Natural killer cell treated with Interleukin-12 subunit alpha and Interleukin-12 subunit beta and Interleukin-15 and Interleukin-18, amount 100 ng/mL, for 72 hours (primary cell): ENCODE data around the gene TNFSF8. TPM values are rescaled to one million over a fixed set of nuclear protein-coding genes. Genes with fewer than 3 reads are reported as not detected.

Source experiments
- ATAC-seq, 2 donors: fragments of 150-1000 bp; cut with Tn5 transposase in 1 of 2; sonication (Bioruptor Pico), chemical (Tn5 transposase) in 1 of 2; 2 replicates each; pipeline ENCODE4 v1.10.0; 2021
- DNase-seq: peaks from one replicate; pipeline ENCODE4 v3.0.0; 2022; ENCODE audit warnings: low spot score
- H3K27ac Mint-ChIP-seq, 2 donors: 1 replicate in 1 of 2; 2 replicates in 1 of 2; pipeline ENCODE4 v1.8.0; 2022; ENCODE audit warnings: mixed read lengths in 2 of 2, mild to moderate bottlenecking in 1 of 2, moderate library complexity in 1 of 2
- H3K27me3 Mint-ChIP-seq, 2 donors: 1 replicate in 1 of 2; 2 replicates in 1 of 2; pipeline ENCODE4 v1.8.0; 2022; ENCODE audit warnings: mixed read lengths in 2 of 2
- H3K36me3 Mint-ChIP-seq: one replicate; pipeline ENCODE4 v1.8.0; 2022; ENCODE audit warnings: mixed read lengths
- H3K4me1 Mint-ChIP-seq, 2 donors: 1 replicate in 1 of 2; 2 replicates in 1 of 2; pipeline ENCODE4 v1.8.0; 2022; ENCODE audit warnings: low read depth in 2 of 2, mixed read lengths in 2 of 2, mild to moderate bottlenecking in 1 of 2
- H3K4me3 Mint-ChIP-seq: one replicate; pipeline ENCODE4 v1.8.0; 2022; ENCODE audit warnings: mixed read lengths
- H3K9me3 Mint-ChIP-seq: 2 replicates; pipeline ENCODE4 v1.8.0; 2022; ENCODE audit warnings: mixed read lengths
- total RNA-seq, 2 donors: library from RNA; stranded (reverse); gene quantifications; one replicate each; pipeline ENCODE4 v1.2.3, GENCODE V29; 2022

Gene TNFSF8
- total RNA-seq, 2 donors from 2014 or later = 1.3 to 1.9 TPM

- H3K4me3 Mint-ChIP-seq = peak overlapping the region; percentile 68
- peaks cover 0 to 3% of the 10 kb centered on the region in 2 donors for H3K27me3 Mint-ChIP-seq
- ATAC-seq (no peak), DNase-seq (no peak)
- peaks cover 3% of the 10 kb centered on the region for H3K9me3 Mint-ChIP-seq
- H3K4me1 Mint-ChIP-seq = peaks cover 45 to 56% of the 10 kb centered on the region in 2 donors
- peak overlapping the region in 1 of 2 donors; percentile 85 for H3K27ac Mint-ChIP-seq
- peaks cover 22% of the 10 kb centered on the region for H3K36me3 Mint-ChIP-seq
Observed at GRCh38 chr9:114894206-114894605, 36.2 kb downstream of the TNFSF8 start.

GRCh38 chr9:114893221-114894010 lies 37.0 kb downstream of the TNFSF8 start:
- Mint-ChIP-seq H3K27me3 (peaks cover 0 to 3% of the 10 kb centered on the region in 2 donors), H3K4me3 (peak overlapping the region; percentile 68), H3K9me3 (peaks cover 3% of the 10 kb centered on the region), H3K27ac (peak overlapping the region in 1 of 2 donors; percentile 85), H3K4me1 (peaks cover 50 to 61% of the 10 kb centered on the region in 2 donors), H3K36me3 (peaks cover 22% of the 10 kb centered on the region)
- ATAC-seq = peak; percentile 44 to 48
- DNase-seq = no peak

- DNase-seq = no peak
Observed at GRCh38 chr9:114889802-114890224, 40.6 kb downstream of the TNFSF8 start.

GRCh38 chr9:114888607-114889006 lies 41.8 kb downstream of the TNFSF8 start:
- H3K9me3 Mint-ChIP-seq = no peaks in the 10 kb centered on the region
- peaks cover 27% of the 10 kb centered on the region for H3K36me3 Mint-ChIP-seq
- H3K27ac Mint-ChIP-seq = no peak overlapping the region
- peaks cover 0 to 2% of the 10 kb centered on the region in 2 donors for H3K27me3 Mint-ChIP-seq
- no peak overlapping the region for H3K4me3 Mint-ChIP-seq
- H3K4me1 Mint-ChIP-seq = peaks cover 27 to 41% of the 10 kb centered on the region in 2 donors
- no peak for ATAC-seq
- DNase-seq = no peak

More at GRCh38 chr9:114889802-114890224, 40.6 kb downstream of the TNFSF8 start:
- Mint-ChIP-seq H3K36me3 (peaks cover 27% of the 10 kb centered on the region), H3K27me3 (peaks cover 0 to 4% of the 10 kb centered on the region in 2 donors), H3K27ac (peak overlapping the region; percentile 53 to 61), H3K4me3 (peak overlapping the region; percentile 11), H3K9me3 (peaks cover 3% of the 10 kb centered on the region), H3K4me1 (peaks cover 39 to 53% of the 10 kb centered on the region in 2 donors)
- ATAC-seq = peak; percentile 54 to 69

GRCh38 chr9:114887963-114888362 lies 42.4 kb downstream of the TNFSF8 start:
- H3K36me3 Mint-ChIP-seq = peaks cover 26% of the 10 kb centered on the region
- peaks cover 24 to 35% of the 10 kb centered on the region in 2 donors for H3K4me1 Mint-ChIP-seq
- no peak overlapping the region for H3K27ac Mint-ChIP-seq
- ATAC-seq (no peak), DNase-seq (no peak)
- H3K4me3 Mint-ChIP-seq = no peak overlapping the region
- no peaks in the 10 kb centered on the region for H3K9me3 Mint-ChIP-seq
- peaks cover 0 to 2% of the 10 kb centered on the region in 2 donors for H3K27me3 Mint-ChIP-seq

- Mint-ChIP-seq H3K27me3 (peaks cover 0 to 2% of the 10 kb centered on the region in 2 donors), H3K4me1 (peaks cover 13 to 16% of the 10 kb centered on the region in 2 donors), H3K27ac (no peak overlapping the region), H3K36me3 (peaks cover 11% of the 10 kb centered on the region), H3K4me3 (no peak overlapping the region), H3K9me3 (no peaks in the 10 kb centered on the region)
- no peak for DNase-seq
- no peak for ATAC-seq
Observed at GRCh38 chr9:114884787-114885452, 45.5 kb downstream of the TNFSF8 start.

- H3K4me1 Mint-ChIP-seq = peaks cover 4 to 5% of the 10 kb centered on the region in 2 donors
- no peak overlapping the region for H3K27ac Mint-ChIP-seq
- DNase-seq = no peak
- H3K4me3 Mint-ChIP-seq = no peak overlapping the region
- H3K9me3 Mint-ChIP-seq = no peaks in the 10 kb centered on the region
- peak; percentile 57 to 60 for ATAC-seq
- peaks cover 0 to 2% of the 10 kb centered on the region in 2 donors for H3K27me3 Mint-ChIP-seq
- H3K36me3 Mint-ChIP-seq = peaks cover 10% of the 10 kb centered on the region
Observed at GRCh38 chr9:114883709-114884108, 46.7 kb downstream of the TNFSF8 start.

- Mint-ChIP-seq H3K4me3 (no peak overlapping the region), H3K27ac (no peak overlapping the region), H3K4me1 (peaks cover 0 to 2% of the 10 kb centered on the region in 2 donors), H3K36me3 (peaks cover 14% of the 10 kb centered on the region), H3K27me3 (no peaks in the 10 kb centered on the region), H3K9me3 (peaks cover 7% of the 10 kb centered on the region)
- peak; percentile 61 to 66 for ATAC-seq
- DNase-seq = no peak
Observed at GRCh38 chr9:114880291-114880745, 50.1 kb downstream of the TNFSF8 start.

- Mint-ChIP-seq H3K4me1 (peaks cover 0 to 2% of the 10 kb centered on the region in 2 donors), H3K27ac (no peak overlapping the region)
- ATAC-seq = no peak
Observed at GRCh38 chr9:114878879-114879564, 51.4 kb downstream of the TNFSF8 start.

GRCh38 chr9:114869845-114870244 lies 60.5 kb downstream of the TNFSF8 start:
- peak overlapping the region in 1 of 2 donors; percentile 45 for H3K27ac Mint-ChIP-seq
- no peak overlapping the region for H3K4me3 Mint-ChIP-seq
- ATAC-seq (no peak), DNase-seq (no peak)
- H3K4me1 Mint-ChIP-seq = peaks cover 11 to 24% of the 10 kb centered on the region in 2 donors
- no peaks in the 10 kb centered on the region for H3K27me3 Mint-ChIP-seq
- H3K36me3 Mint-ChIP-seq = peaks cover 44% of the 10 kb centered on the region
- peaks cover 14% of the 10 kb centered on the region for H3K9me3 Mint-ChIP-seq

More at GRCh38 chr9:114878879-114879564, 51.4 kb downstream of the TNFSF8 start:
- Mint-ChIP-seq H3K9me3 (peaks cover 10% of the 10 kb centered on the region), H3K4me3 (no peak overlapping the region), H3K27me3 (no peaks in the 10 kb centered on the region), H3K36me3 (peaks cover 19% of the 10 kb centered on the region)
- DNase-seq = no peak

- Mint-ChIP-seq H3K36me3 (peaks cover 41% of the 10 kb centered on the region), H3K27me3 (no peaks in the 10 kb centered on the region), H3K9me3 (peaks cover 14% of the 10 kb centered on the region), H3K4me3 (no peak overlapping the region), H3K27ac (no peak overlapping the region), H3K4me1 (peaks cover 11 to 24% of the 10 kb centered on the region in 2 donors)
- DNase-seq (no peak), ATAC-seq (no peak)
Observed at GRCh38 chr9:114869378-114869777, 61.0 kb downstream of the TNFSF8 start.

GRCh38 chr9:114867327-114867726 lies 63.1 kb downstream of the TNFSF8 start:
- no peak overlapping the region for H3K4me3 Mint-ChIP-seq
- no peak overlapping the region for H3K27ac Mint-ChIP-seq
- peaks cover 5% of the 10 kb centered on the region for H3K9me3 Mint-ChIP-seq
- H3K36me3 Mint-ChIP-seq = peaks cover 20% of the 10 kb centered on the region
- no peak for ATAC-seq
- peaks cover 4 to 18% of the 10 kb centered on the region in 2 donors for H3K4me1 Mint-ChIP-seq
- DNase-seq = no peak
- no peaks in the 10 kb centered on the region for H3K27me3 Mint-ChIP-seq

GRCh38 chr9:114864471-114864870 lies 65.9 kb downstream of the TNFSF8 start:
- Mint-ChIP-seq H3K4me1 (peaks cover 0 to 4% of the 10 kb centered on the region in 2 donors), H3K36me3 (peaks cover 5% of the 10 kb centered on the region), H3K27ac (no peak overlapping the region), H3K9me3 (no peaks in the 10 kb centered on the region), H3K4me3 (no peak overlapping the region), H3K27me3 (no peaks in the 10 kb centered on the region)
- DNase-seq (no peak), ATAC-seq (no peak)
